C4-2B (cell line): ENCODE results near the gene MAPK8IP3.

ENCODE experiments used
- H3K27ac ChIP-seq: fragments of 450-650 bp; 2 replicates; pipeline ENCODE4 v1.5.1; 2017
- CTCF ChIP-seq: fragments of 450-650 bp; conservative IDR thresholded peaks from 2 replicates; pipeline ENCODE4 v1.5.1; 2017; ENCODE audit warnings: mild to moderate bottlenecking
- ZFX ChIP-seq: fragments of 450-650 bp; IDR thresholded peaks from 2 replicates; pipeline ENCODE4 v1.6.1; 2017

MAPK8IP3 gene

GRCh38 chr16:1765826-1766225, 59.8 kb downstream of the MAPK8IP3 start:
- H3K27ac ChIP-seq, result no peak overlapping the region
- no peak for TF ChIP-seq ZFX
- TF ChIP-seq CTCF, result no peak

DNA sequence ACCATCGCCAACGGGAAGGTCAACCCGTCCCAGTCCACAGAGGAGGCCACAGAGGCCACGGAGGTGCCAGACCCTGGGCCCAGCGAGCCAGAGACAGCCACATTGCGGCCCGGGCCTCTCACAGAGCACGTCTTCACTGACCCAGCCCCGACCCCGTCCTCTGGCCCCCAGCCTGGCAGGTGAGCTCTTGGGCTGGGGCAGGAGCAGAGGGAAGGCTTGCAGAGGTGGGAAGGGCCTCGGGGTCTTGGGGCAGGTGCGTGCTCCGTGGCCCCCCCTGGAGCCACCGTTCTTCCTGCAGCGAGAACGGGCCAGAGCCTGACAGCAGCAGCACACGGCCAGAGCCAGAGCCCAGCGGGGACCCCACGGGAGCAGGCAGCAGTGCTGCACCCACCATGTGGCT, 60.2 kb downstream of the MAPK8IP3 start:
- no peak overlapping the region for H3K27ac ChIP-seq
- no peak for TF ChIP-seq ZFX
- no peak for TF ChIP-seq CTCF

DNA sequence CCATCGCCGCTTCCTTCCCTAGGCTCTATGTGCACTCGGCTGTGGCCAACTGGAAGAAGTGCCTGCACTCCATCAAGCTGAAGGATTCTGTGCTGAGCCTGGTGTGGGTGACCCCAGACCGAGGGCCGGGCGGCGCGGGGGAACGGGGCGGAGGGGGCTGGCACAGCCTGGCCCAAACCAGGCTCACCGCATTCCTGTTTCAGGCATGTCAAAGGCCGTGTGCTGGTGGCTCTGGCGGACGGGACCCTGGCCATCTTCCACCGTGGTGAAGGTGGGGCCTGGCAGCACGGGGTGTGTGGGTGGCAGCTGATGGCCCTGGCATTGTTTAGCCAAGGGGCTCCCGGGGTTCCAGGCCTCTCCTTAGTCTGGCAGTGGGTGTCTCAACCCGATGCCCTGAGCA, 60.7 kb downstream of the MAPK8IP3 start:
- no peak overlapping the region for H3K27ac ChIP-seq
- TF ChIP-seq CTCF (no peak), ZFX (no peak)

GRCh38 chr16:1767116-1767994, 61.4 kb downstream of the MAPK8IP3 start:
- TF ChIP-seq ZFX (no peak), CTCF (no peak)

GRCh38 chr16:1768061-1768766, 62.2 kb downstream of the MAPK8IP3 start:
- H3K27ac ChIP-seq, result no peak overlapping the region
- TF ChIP-seq CTCF (no peak), ZFX (no peak)

More at GRCh38 chr16:1767116-1767994, 61.4 kb downstream of the MAPK8IP3 start:
- no peak overlapping the region for H3K27ac ChIP-seq

- TF ChIP-seq CTCF, result no peak
- TF ChIP-seq ZFX, result no peak
These were observed 62.9 kb downstream of the MAPK8IP3 start for GRCh38 chr16:1768767-1769401.

More at GRCh38 chr16:1768767-1769401, 62.9 kb downstream of the MAPK8IP3 start:
- H3K27ac ChIP-seq, result peak overlapping the region; percentile 94
